GM23248 (cell line): ENCODE results near the gene C9orf85. TPM values are rescaled to one million over a fixed set of nuclear protein-coding genes. Genes with fewer than 3 reads are reported as not detected.

ENCODE experiments used
- DNase-seq: peaks from one replicate; pipeline ENCODE4 v3.0.0-alpha.2; 2015
- H2AFZ ChIP-seq: fragments of 200-600 bp; sonication (generic); 2 replicates; pipeline ENCODE4 v1.6.1; 2016; ENCODE audit warnings: antibody characterized with exemption
- H3F3A ChIP-seq: fragments of 200-600 bp; sonication (generic); 2 replicates; pipeline ENCODE4 v1.6.1; 2016; ENCODE audit warnings: mild to moderate bottlenecking, antibody characterized with exemption, mixed run types; ENCODE audit not compliant: insufficient read depth
- H3K27ac ChIP-seq: fragments of 200-600 bp; sonication (generic); 2 replicates; pipeline ENCODE4 v1.5.1; 2016; ENCODE audit warnings: mild to moderate bottlenecking
- H3K27me3 ChIP-seq: fragments of 200-600 bp; sonication (generic); replicated peaks from 2 replicates; pipeline ENCODE4 v1.6.1; 2016; ENCODE audit warnings: mild to moderate bottlenecking; ENCODE audit not compliant: insufficient read depth
- H3K36me3 ChIP-seq: fragments of 200-600 bp; sonication (generic); 2 replicates; pipeline ENCODE4 v1.6.1; 2016; ENCODE audit warnings: low read depth, mild to moderate bottlenecking
- H3K4me1 ChIP-seq: fragments of 200-600 bp; sonication (generic); 2 replicates; pipeline ENCODE4 v1.6.1; 2016; ENCODE audit warnings: mild to moderate bottlenecking; ENCODE audit not compliant: insufficient read depth
- H3K4me2 ChIP-seq: fragments of 200-600 bp; sonication (generic); one replicate; pipeline ENCODE4 v1.6.1; 2016; ENCODE audit warnings: mild to moderate bottlenecking; ENCODE audit not compliant: unreplicated experiment
- H3K4me3 ChIP-seq: fragments of 200-600 bp; sonication (generic); 2 replicates; pipeline ENCODE4 v1.5.1; 2016; ENCODE audit warnings: mild to moderate bottlenecking
- H3K79me2 ChIP-seq: fragments of 200-600 bp; sonication (generic); 2 replicates; pipeline ENCODE4 v1.6.1; 2016; ENCODE audit warnings: mild to moderate bottlenecking; ENCODE audit not compliant: insufficient read depth
- H3K9ac ChIP-seq: fragments of 200-600 bp; sonication (generic); 2 replicates; pipeline ENCODE4 v1.6.1; 2016; ENCODE audit warnings: mild to moderate bottlenecking
- H3K9me2 ChIP-seq: fragments of 200-600 bp; sonication (generic); 2 replicates; pipeline ENCODE4 v1.6.1; 2016; ENCODE audit warnings: mixed run types, mild to moderate bottlenecking, moderate library complexity; ENCODE audit not compliant: insufficient read depth
- H3K9me3 ChIP-seq: fragments of 200-600 bp; sonication (generic); one replicate; pipeline ENCODE4 v1.6.1; 2017; ENCODE audit warnings: low read depth
- H4K20me1 ChIP-seq: fragments of 200-600 bp; sonication (generic); 2 replicates; pipeline ENCODE4 v1.6.0; 2016; ENCODE audit not compliant: insufficient read depth
- EZH2 ChIP-seq: fragments of 200-600 bp; sonication (generic); IDR thresholded peaks from 2 replicates; pipeline ENCODE4 v1.6.1; 2018; ENCODE audit warnings: antibody characterized with exemption, mild to moderate bottlenecking; ENCODE audit not compliant: insufficient read depth, poor library complexity, severe bottlenecking
- EZH2phosphoT487 ChIP-seq: fragments of 200-600 bp; sonication (generic); IDR thresholded peaks from 2 replicates; pipeline ENCODE4 v1.6.1; 2018; ENCODE audit warnings: antibody characterized with exemption, moderate library complexity, mild to moderate bottlenecking, low read depth; ENCODE audit not compliant: insufficient read depth
- WGBS, 2 experiments: methylation state at CpG; one replicate each; pipeline ENCODE4 v1.1.6; 2015 to 2017; ENCODE audit warnings: low lambda C conversion rate in 2 of 2, low coverage in 1 of 2; ENCODE audit errors: missing lambda C conversion rate in 2 of 2; 5-methylcytosine and 5-hydroxymethylcytosine counted together
- in situ Hi-C: fragments of 300-500 bp; cut with MboI; formaldehyde crosslinking; loops from 2 replicates; pipeline ENCODE4 v1.15.0; 2020
- polyA plus RNA-seq: library from polyadenylated mRNA; unstranded; fragments of >200 nt; fragmentation: Nextera tagmentation; extraction: Ambion mirVana; gene quantifications from 2 replicates; pipeline ENCODE4 v1.2.1, GENCODE V29; 2016
- total RNA-seq: library from RNA; depleted of rRNA; stranded (reverse); fragments of >200 nt; shearing (Covaris generic); gene quantifications from 2 replicates; pipeline ENCODE4 v1.2.3, GENCODE V29; 2014

C9orf85 gene
- total and polyA plus RNA-seq, 2 experiments from 2014 or later, result 11.8 to 16.3 TPM

GRCh38 chr9:71918419-71918818, 7.0 kb downstream of the C9orf85 start:
- no peak for TF ChIP-seq EZH2
- no peak for TF ChIP-seq EZH2phosphoT487
- Histone ChIP-seq H3K9me3 (no peaks in the 10 kb centered on the region), H3K4me2 (no peak overlapping the region), H3K36me3 (no peaks in the 10 kb centered on the region), H3K9me2 (no peaks in the 10 kb centered on the region), H3K79me2 (peaks cover 98% of the 10 kb centered on the region), H2AFZ (no peak overlapping the region), H3K4me1 (0 out of 2 replicates have a peak, but pooled peaks cover 2% of the 10 kb centered on the region), H4K20me1 (0 out of 2 replicates have a peak, but pooled peaks cover 6% of the 10 kb centered on the region), H3F3A (no peaks in the 10 kb centered on the region), H3K27me3 (no peaks in the 10 kb centered on the region), H3K4me3 (no peak overlapping the region), H3K9ac (no peak overlapping the region), H3K27ac (no peak overlapping the region)
- WGBS, 2 experiments, result 88 to 91% methylated on average over 5 of the region's 5 CpGs
- in situ Hi-C loops, result no loop called here
- no peak for DNase-seq

- Histone ChIP-seq H3K27ac (no peak overlapping the region), H3K79me2 (peaks cover 98% of the 10 kb centered on the region), H3F3A (no peaks in the 10 kb centered on the region), H3K36me3 (no peaks in the 10 kb centered on the region), H3K4me3 (no peak overlapping the region), H3K9me3 (no peaks in the 10 kb centered on the region), H3K9me2 (no peaks in the 10 kb centered on the region), H3K4me1 (no peaks in the 10 kb centered on the region), H3K4me2 (no peak overlapping the region), H3K9ac (no peak overlapping the region), H2AFZ (no peak overlapping the region), H3K27me3 (no peaks in the 10 kb centered on the region), H4K20me1 (0 out of 2 replicates have a peak, but pooled peaks cover 6% of the 10 kb centered on the region)
- in situ Hi-C loops, result no loop called here
- 95 to 96% methylated on average over 1 of the region's 1 CpG for WGBS, 2 experiments
- DNase-seq, result no peak
- TF ChIP-seq EZH2 (no peak), EZH2phosphoT487 (no peak)
Observed at GRCh38 chr9:71920456-71921189, 9.2 kb downstream of the C9orf85 start.

- Histone ChIP-seq H3K4me1 (no peaks in the 10 kb centered on the region), H3K9me3 (no peaks in the 10 kb centered on the region), H3F3A (no peaks in the 10 kb centered on the region), H3K27ac (no peak overlapping the region), H2AFZ (no peak overlapping the region), H3K79me2 (peaks cover 98% of the 10 kb centered on the region), H3K9ac (no peak overlapping the region), H4K20me1 (0 out of 2 replicates have a peak, but pooled peaks cover 6% of the 10 kb centered on the region), H3K4me2 (no peak overlapping the region), H3K27me3 (no peaks in the 10 kb centered on the region), H3K36me3 (no peaks in the 10 kb centered on the region), H3K4me3 (no peak overlapping the region), H3K9me2 (no peaks in the 10 kb centered on the region)
- no peak for TF ChIP-seq EZH2phosphoT487
- TF ChIP-seq EZH2, result no peak
- no peak for DNase-seq
- in situ Hi-C loops, result no loop called here
Observed at GRCh38 chr9:71921190-71921814, 9.9 kb downstream of the C9orf85 start.

- Histone ChIP-seq H3F3A (peaks cover 19% of the 10 kb centered on the region), H3K36me3 (no peaks in the 10 kb centered on the region), H3K9me3 (no peaks in the 10 kb centered on the region), H3K4me1 (peaks cover 19% of the 10 kb centered on the region), H3K27ac (no peak overlapping the region), H3K79me2 (peaks cover 73% of the 10 kb centered on the region), H3K4me3 (no peak overlapping the region), H3K27me3 (no peaks in the 10 kb centered on the region), H3K4me2 (no peak overlapping the region), H2AFZ (no peak overlapping the region), H3K9ac (no peak overlapping the region), H3K9me2 (no peaks in the 10 kb centered on the region), H4K20me1 (no peaks in the 10 kb centered on the region)
- no peak for DNase-seq
- in situ Hi-C loops, result no loop called here
- TF ChIP-seq EZH2phosphoT487, result no peak
- TF ChIP-seq EZH2, result no peak
Observed at GRCh38 chr9:71924576-71924975, 13.1 kb downstream of the C9orf85 start.
